GM12878 (cell line): ENCODE measurements around the gene ZNF761.
"Not testable (repeated sequence)": the region's sequence is repeated elsewhere in the genome, so short reads cannot be mapped to it uniquely, and the experiment has no call there.

Experiments used
- NRF1 ChIP-seq: conservative IDR thresholded peaks from 2 replicates; pipeline ENCODE4 v1.6.1; 2011; ENCODE audit warnings: mild to moderate bottlenecking, low read depth, low read length, improper control_type of control experiment
- POLR2AphosphoS5 ChIP-seq: IDR thresholded peaks from 2 replicates; pipeline ENCODE4 v1.6.1; 2011; ENCODE audit warnings: mild to moderate bottlenecking, low read length, inconsistent platforms
- TF ChIP-seq, protein P1 (sequence below), 3 experiments: IDR thresholded peaks in 2 of 3; conservative IDR thresholded peaks in 1 of 3; 2 replicates each; pipeline ENCODE4 v1.5.1; 2011; ENCODE audit warnings: low read depth in 3 of 3, low read length in 3 of 3, mild to moderate bottlenecking in 3 of 3, control low read depth in 2 of 3, moderate library complexity in 2 of 3, inconsistent platforms in 1 of 3, mixed read lengths in 1 of 3; ENCODE audit not compliant: control insufficient read depth in 2 of 3, insufficient read depth in 1 of 3; ENCODE audit errors: extremely low read depth in 1 of 3
- TF ChIP-seq, protein P2 (sequence below): IDR thresholded peaks from 2 replicates; pipeline ENCODE4 v1.6.1; 2011; ENCODE audit warnings: borderline replicate concordance, low read depth, mild to moderate bottlenecking, moderate library complexity, low read length; ENCODE audit not compliant: insufficient read depth, poor library complexity, severe bottlenecking

DNA sequence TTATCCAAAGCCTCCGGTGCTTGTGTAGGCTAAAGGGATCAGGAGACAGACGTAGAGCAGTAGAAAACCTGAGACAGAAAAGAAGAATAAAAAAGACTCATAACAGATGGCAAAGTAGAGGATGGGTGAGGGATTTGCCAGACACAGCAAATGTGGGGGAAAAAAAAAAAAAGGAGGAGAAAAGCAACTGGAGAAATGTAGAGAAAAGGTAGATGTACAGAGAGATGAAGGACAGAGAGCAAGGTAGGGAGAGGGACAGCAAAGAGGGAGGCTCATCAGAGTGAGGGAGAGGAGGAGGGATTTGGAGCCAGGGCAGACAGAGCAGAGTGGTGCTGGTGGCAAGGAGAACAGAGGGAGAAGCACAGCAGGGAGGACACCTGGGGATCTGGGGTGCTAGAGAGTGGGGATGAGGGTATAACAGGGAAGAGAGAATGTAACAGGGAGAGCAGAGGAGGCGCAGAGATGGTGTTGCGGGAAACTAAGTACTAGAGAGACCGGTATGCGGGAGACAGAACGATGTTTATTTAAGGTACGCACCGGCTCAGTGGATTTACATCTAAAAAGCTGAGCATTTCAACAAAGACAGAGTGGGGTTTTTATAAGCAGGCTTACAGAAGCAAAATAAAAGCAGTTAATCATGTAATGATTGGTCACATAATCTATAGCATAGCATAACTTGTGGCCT lies 35.8 kb upstream of the ZNF761 start:
- TF ChIP-seq POLR2AphosphoS5, NRF1: not testable (repeated sequence)
- TF ChIP-seq, protein P1, sequence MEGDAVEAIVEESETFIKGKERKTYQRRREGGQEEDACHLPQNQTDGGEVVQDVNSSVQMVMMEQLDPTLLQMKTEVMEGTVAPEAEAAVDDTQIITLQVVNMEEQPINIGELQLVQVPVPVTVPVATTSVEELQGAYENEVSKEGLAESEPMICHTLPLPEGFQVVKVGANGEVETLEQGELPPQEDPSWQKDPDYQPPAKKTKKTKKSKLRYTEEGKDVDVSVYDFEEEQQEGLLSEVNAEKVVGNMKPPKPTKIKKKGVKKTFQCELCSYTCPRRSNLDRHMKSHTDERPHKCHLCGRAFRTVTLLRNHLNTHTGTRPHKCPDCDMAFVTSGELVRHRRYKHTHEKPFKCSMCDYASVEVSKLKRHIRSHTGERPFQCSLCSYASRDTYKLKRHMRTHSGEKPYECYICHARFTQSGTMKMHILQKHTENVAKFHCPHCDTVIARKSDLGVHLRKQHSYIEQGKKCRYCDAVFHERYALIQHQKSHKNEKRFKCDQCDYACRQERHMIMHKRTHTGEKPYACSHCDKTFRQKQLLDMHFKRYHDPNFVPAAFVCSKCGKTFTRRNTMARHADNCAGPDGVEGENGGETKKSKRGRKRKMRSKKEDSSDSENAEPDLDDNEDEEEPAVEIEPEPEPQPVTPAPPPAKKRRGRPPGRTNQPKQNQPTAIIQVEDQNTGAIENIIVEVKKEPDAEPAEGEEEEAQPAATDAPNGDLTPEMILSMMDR (IDR thresholded peaks at IDR 0.05 in 2 of 3, conservative IDR thresholded peaks at IDR 0.05 in 1 of 3; ENCODE audit: control insufficient read depth in 2 of 3, extremely low read depth in 1 of 3, insufficient read depth in 1 of 3, low read depth in 3 of 3, low read length in 3 of 3) = not testable (repeated sequence)
- TF ChIP-seq, protein P2, sequence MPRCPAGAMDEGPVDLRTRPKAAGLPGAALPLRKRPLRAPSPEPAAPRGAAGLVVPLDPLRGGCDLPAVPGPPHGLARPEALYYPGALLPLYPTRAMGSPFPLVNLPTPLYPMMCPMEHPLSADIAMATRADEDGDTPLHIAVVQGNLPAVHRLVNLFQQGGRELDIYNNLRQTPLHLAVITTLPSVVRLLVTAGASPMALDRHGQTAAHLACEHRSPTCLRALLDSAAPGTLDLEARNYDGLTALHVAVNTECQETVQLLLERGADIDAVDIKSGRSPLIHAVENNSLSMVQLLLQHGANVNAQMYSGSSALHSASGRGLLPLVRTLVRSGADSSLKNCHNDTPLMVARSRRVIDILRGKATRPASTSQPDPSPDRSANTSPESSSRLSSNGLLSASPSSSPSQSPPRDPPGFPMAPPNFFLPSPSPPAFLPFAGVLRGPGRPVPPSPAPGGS = not testable (repeated sequence)
